Heart left ventricle (tissue), 13 donors: ENCODE results near the gene TCEANC2.

ENCODE experiments used
- POLR2A ChIP-seq, 2 donors: fragments of 450-650 bp; IDR thresholded peaks; one replicate each; pipeline ENCODE4 v1.6.1; 2017; ENCODE audit warnings: antibody characterized with exemption in 2 of 2, mild to moderate bottlenecking in 2 of 2, moderate library complexity in 2 of 2
- TF ChIP-seq, protein P1 (sequence below), 12 donors: fragments of 200-600 bp; sonication (generic) in 4 of 12; IDR thresholded peaks; one replicate each; pipeline versions ENCODE4 v1.5.0 to v1.8.0; 2018 to 2022; ENCODE audit warnings: antibody characterized with exemption in 12 of 12, mild to moderate bottlenecking in 5 of 12
- donor health status: ischemic (EF 13 %, LVEDD 7.1; RV severe dilation, severe dysfunction).
- donor health status: DM: no; HTN: yes; CAD: no.
- donor health status: DM: no; HTN: no; CAD: no.
- donor health status: ischemic (EF 25% LVEDD 6.9; RV normal size, moderate dysfunction).
- donor health status: ischemic (EF 25% LVEDD 5.7; RV mildly dilated, moderate dysfunction).
- donor health status: ischemic (EF 35%, LVEDD 5.7; RV mildly dilated, moderate dysfunction).
- donor health status: nonischemic (EF 11% LVEDD 7.7; RV severe dilation, severe dysfunction).
- donor health status: DM: yes; HTN: yes; CAD: no.
- donor health status: PGD.
- donor health status: ischemic (EF 29% LVEDD 5.4; RV normal size, mild dysfunction).
- donor health status: nonischemic (EF 23%, LVEDD 6.1; RV moderate dilation, normal function).

DNA sequence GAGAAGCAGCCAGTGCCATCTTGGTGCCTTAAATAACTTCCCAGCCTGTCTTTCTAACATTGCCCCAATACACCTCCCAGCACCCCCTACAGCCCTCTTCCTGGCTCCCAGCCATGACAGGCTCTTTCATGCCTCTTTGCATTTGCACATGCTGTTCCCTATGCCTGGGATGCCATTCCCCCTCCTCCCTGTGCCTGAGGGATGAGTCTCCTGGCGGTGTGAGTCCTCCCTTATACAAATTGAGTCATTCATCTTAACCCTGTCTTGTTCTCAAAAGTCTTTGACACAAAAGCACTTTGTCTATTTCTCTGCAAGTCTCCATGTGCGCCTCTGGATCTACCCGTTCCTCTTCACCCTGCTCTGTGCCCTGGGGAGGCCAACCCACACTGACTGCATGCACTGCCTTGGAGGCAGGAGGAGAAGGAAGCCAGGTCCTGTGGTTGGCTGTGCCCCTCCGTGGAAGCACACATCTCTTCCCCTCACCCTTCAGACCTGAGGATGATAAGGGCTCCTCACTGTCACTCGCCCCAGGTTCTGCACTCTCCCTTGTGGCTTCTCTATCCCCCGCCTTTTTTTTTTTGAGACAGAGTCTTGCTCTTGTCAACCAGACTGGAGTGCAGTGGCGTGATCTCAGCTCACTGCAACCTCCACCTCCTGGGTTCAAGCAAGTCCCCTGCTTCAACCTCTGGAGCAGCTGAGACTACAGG is 74.3 kb downstream of the TCEANC2 start:
- TF ChIP-seq, protein P1, sequence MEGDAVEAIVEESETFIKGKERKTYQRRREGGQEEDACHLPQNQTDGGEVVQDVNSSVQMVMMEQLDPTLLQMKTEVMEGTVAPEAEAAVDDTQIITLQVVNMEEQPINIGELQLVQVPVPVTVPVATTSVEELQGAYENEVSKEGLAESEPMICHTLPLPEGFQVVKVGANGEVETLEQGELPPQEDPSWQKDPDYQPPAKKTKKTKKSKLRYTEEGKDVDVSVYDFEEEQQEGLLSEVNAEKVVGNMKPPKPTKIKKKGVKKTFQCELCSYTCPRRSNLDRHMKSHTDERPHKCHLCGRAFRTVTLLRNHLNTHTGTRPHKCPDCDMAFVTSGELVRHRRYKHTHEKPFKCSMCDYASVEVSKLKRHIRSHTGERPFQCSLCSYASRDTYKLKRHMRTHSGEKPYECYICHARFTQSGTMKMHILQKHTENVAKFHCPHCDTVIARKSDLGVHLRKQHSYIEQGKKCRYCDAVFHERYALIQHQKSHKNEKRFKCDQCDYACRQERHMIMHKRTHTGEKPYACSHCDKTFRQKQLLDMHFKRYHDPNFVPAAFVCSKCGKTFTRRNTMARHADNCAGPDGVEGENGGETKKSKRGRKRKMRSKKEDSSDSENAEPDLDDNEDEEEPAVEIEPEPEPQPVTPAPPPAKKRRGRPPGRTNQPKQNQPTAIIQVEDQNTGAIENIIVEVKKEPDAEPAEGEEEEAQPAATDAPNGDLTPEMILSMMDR (IDR thresholded peaks at IDR 0.05): no peak
- no peak for TF ChIP-seq POLR2A (IDR thresholded peaks at IDR 0.05)
